ENCODE results near the gene SLC8A1. TPM values are rescaled to one million over a fixed set of nuclear protein-coding genes. Genes with fewer than 3 reads are reported as not detected.

SLC8A1 gene
- total RNA-seq, 1 experiment from 2014 or later: 0.43 TPM

DNA sequence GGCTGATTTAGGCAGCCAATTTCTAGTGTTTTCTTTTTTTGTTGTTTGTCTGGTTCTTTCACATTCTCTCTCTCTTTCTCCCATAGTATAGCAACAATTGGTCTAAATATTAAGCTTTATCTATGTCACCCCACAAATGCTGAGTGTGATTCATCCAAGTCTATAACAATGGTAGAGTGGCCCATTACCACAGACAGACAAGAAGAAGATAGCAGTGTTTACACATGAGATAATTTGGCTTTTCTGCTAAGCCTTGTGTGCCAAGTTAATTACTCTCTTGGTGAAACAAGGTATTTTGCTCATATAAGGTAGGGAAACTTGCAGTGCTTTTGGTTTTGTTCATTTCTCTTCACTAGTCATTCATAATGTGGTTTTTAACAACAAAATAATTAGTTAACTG is 166.5 kb downstream of the SLC8A1 start:
- TF ChIP-seq, protein P1, sequence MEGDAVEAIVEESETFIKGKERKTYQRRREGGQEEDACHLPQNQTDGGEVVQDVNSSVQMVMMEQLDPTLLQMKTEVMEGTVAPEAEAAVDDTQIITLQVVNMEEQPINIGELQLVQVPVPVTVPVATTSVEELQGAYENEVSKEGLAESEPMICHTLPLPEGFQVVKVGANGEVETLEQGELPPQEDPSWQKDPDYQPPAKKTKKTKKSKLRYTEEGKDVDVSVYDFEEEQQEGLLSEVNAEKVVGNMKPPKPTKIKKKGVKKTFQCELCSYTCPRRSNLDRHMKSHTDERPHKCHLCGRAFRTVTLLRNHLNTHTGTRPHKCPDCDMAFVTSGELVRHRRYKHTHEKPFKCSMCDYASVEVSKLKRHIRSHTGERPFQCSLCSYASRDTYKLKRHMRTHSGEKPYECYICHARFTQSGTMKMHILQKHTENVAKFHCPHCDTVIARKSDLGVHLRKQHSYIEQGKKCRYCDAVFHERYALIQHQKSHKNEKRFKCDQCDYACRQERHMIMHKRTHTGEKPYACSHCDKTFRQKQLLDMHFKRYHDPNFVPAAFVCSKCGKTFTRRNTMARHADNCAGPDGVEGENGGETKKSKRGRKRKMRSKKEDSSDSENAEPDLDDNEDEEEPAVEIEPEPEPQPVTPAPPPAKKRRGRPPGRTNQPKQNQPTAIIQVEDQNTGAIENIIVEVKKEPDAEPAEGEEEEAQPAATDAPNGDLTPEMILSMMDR (IDR thresholded peaks at IDR 0.05; ENCODE audit: insufficient read depth in 1 of 2, low read depth in 1 of 2, low read length in 1 of 2, severe bottlenecking in 1 of 2, unreplicated experiment in 1 of 2): no peak
- intact Hi-C loops (cut with micrococcal nuclease; ENCODE audit: unreplicated experiment): no loop called here
- CTCF ChIA-PET: no interaction called here
- no peak for DNase-seq
- Histone ChIP-seq H3K9me3 (no peaks in the 10 kb centered on the region), H3K36me3 (ENCODE audit: control insufficient read depth, insufficient read depth, low read length) (no peaks in the 10 kb centered on the region), H3K4me3 (ENCODE audit: low read depth, low read length) (no peak overlapping the region), H3K27me3 (replicated peaks; ENCODE audit: control insufficient read depth, insufficient read depth, low read length) (no peaks in the 10 kb centered on the region), H3K4me1 (no peaks in the 10 kb centered on the region)
- no peaks in the 10 kb centered on the region for H3K4me1 Mint-ChIP-seq (ENCODE audit: low read depth, unreplicated experiment)
- no TSS peak for BruUV-seq (replicated peaks)
- H3K36me3 Mint-ChIP-seq (ENCODE audit: insufficient read depth, unreplicated experiment): no peaks in the 10 kb centered on the region
- H3K9me3 Mint-ChIP-seq (ENCODE audit: unreplicated experiment): no peaks in the 10 kb centered on the region
- H3K4me3 Mint-ChIP-seq (ENCODE audit: unreplicated experiment): no peak overlapping the region
- no peak overlapping the region for H3K27ac Mint-ChIP-seq (ENCODE audit: unreplicated experiment)
- peaks cover 5% of the 10 kb centered on the region for H3K27me3 Mint-ChIP-seq (ENCODE audit: insufficient read depth, unreplicated experiment)
- POLR2A ChIA-PET: no interaction called here

DNA sequence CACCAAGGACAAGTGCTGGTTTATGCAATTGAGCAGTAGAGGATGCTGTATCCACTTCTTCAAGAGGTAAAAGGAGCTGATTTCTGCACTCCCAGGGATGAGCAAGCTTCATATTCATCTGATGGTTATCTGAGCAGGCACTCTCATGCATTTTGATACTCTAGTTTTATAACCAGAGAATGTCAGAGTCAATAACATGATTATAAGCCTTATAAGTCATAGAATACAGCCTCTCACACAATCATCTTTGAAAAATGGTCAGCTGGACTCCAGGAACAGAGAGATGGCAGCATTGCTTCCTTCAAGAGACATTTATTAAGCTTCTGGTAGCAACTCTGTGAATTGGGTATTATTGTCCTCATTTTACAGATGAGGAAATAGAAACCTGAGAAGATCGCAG is 167.1 kb downstream of the SLC8A1 start:
- TF ChIP-seq, protein P1 (IDR thresholded peaks at IDR 0.05; ENCODE audit: insufficient read depth in 1 of 2, low read depth in 1 of 2, low read length in 1 of 2, severe bottlenecking in 1 of 2, unreplicated experiment in 1 of 2): no peak
- no peaks in the 10 kb centered on the region for H3K27me3 ChIP-seq (replicated peaks; ENCODE audit: control insufficient read depth, insufficient read depth, low read length)
- no peaks in the 10 kb centered on the region for H3K36me3 ChIP-seq (ENCODE audit: control insufficient read depth, insufficient read depth, low read length)
- no peaks in the 10 kb centered on the region for H3K9me3 Mint-ChIP-seq (ENCODE audit: unreplicated experiment)
- ChIA-PET POLR2A (no interaction called here), CTCF (no interaction called here)
- H3K36me3 Mint-ChIP-seq (ENCODE audit: insufficient read depth, unreplicated experiment): no peaks in the 10 kb centered on the region
- H3K4me1 Mint-ChIP-seq (ENCODE audit: low read depth, unreplicated experiment): no peaks in the 10 kb centered on the region
- H3K4me3 ChIP-seq (ENCODE audit: low read depth, low read length): no peak overlapping the region
- no TSS peak for BruUV-seq (replicated peaks)
- DNase-seq: no peak
- H3K4me3 Mint-ChIP-seq (ENCODE audit: unreplicated experiment): no peak overlapping the region
- no peaks in the 10 kb centered on the region for H3K4me1 ChIP-seq
- H3K27ac Mint-ChIP-seq (ENCODE audit: unreplicated experiment): no peak overlapping the region
- peaks cover 5% of the 10 kb centered on the region for H3K27me3 Mint-ChIP-seq (ENCODE audit: insufficient read depth, unreplicated experiment)
- H3K9me3 ChIP-seq: no peaks in the 10 kb centered on the region
- intact Hi-C loops (cut with micrococcal nuclease; ENCODE audit: unreplicated experiment): no loop called here

DNA sequence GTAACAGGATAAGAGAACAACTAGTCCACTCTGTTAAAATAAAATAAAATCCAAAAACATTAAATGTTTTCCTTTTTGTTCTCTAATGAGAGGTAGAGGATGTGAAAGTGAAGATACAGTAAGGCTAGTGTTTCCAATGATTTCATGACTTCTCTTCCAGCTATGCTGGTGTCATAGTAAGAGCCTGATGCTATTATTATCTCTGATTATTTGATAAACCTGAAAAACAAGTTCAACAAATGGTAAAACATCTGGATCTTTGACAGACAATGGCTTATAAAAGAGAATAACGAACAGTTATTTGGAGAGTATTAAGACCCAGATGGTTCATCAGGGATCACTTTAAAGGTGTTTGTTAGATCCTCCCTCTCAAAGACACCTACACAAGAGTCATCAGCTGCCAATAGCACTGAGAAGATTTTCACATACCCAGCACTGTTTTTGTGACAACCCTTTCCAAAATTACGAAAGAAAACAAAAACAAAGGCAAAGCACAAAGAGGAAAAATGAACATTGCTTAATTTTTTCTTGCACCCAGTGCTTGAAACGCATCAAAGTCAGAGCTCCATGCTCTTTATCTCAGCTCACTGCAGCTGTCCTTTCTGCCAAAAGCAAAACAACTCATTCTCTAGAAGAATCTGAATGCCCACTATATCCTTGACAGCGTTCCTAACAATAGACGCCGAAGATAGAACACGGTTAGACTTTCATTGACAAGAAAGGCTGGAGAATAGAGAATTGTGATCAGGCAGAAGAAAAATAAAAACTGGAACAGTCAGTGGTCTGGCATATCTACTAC is 168.6 kb downstream of the SLC8A1 start:
- ChIA-PET POLR2A (no interaction called here), CTCF (no interaction called here)
- H3K4me1 ChIP-seq: no peaks in the 10 kb centered on the region
- H3K27me3 Mint-ChIP-seq (ENCODE audit: insufficient read depth, unreplicated experiment): peaks cover 5% of the 10 kb centered on the region
- no peaks in the 10 kb centered on the region for H3K9me3 Mint-ChIP-seq (ENCODE audit: unreplicated experiment)
- H3K9me3 ChIP-seq: no peaks in the 10 kb centered on the region
- TF ChIP-seq, protein P1 (IDR thresholded peaks at IDR 0.05; ENCODE audit: insufficient read depth in 1 of 2, low read depth in 1 of 2, low read length in 1 of 2, severe bottlenecking in 1 of 2, unreplicated experiment in 1 of 2): no peak
- no TSS peak for BruUV-seq (replicated peaks)
- H3K27me3 ChIP-seq (replicated peaks; ENCODE audit: control insufficient read depth, insufficient read depth, low read length): no peaks in the 10 kb centered on the region
- H3K36me3 Mint-ChIP-seq (ENCODE audit: insufficient read depth, unreplicated experiment): no peaks in the 10 kb centered on the region
- H3K36me3 ChIP-seq (ENCODE audit: control insufficient read depth, insufficient read depth, low read length): no peaks in the 10 kb centered on the region
- DNase-seq: no peak
- H3K4me3 ChIP-seq (ENCODE audit: low read depth, low read length): no peak overlapping the region
- no peak overlapping the region for H3K27ac Mint-ChIP-seq (ENCODE audit: unreplicated experiment)
- no peaks in the 10 kb centered on the region for H3K4me1 Mint-ChIP-seq (ENCODE audit: low read depth, unreplicated experiment)
- no peak overlapping the region for H3K4me3 Mint-ChIP-seq (ENCODE audit: unreplicated experiment)
- intact Hi-C loops (cut with micrococcal nuclease; ENCODE audit: unreplicated experiment): no loop called here

Data from Caco-2 (cell line).